IMR-90 (cell line): Measurements from ENCODE around the gene DIAPH2. TPM values are rescaled to one million over a fixed set of nuclear protein-coding genes. Genes with fewer than 3 reads are reported as not detected.

Experiments
- ATAC-seq: fragments of 200-7000 bp; cut with Tn5 transposase; 2 replicates; pipeline ENCODE4 v1.9.1; 2020; ENCODE audit warnings: low read depth, mild to moderate bottlenecking, moderate library complexity
- BruUV-seq: library from RNA; stranded (reverse); fragments of 400-500 nt; replicated peaks from 2 replicates; lab custom pipeline; 2021; lab: Mats Ljungman, UMichigan
- CTCF ChIA-PET: fragments of 300-600 bp; formaldehyde crosslinking; extraction: SDS; loops from one replicate; lab custom pipeline; 2021; ENCODE audit warnings: antibody characterized with exemption; lab: Yijun Ruan, JAX
- POLR2A ChIA-PET: fragments of 300-600 bp; sonication (Branson Sonifier 250); formaldehyde crosslinking; loops from one replicate; lab custom pipeline; 2022; ENCODE audit warnings: antibody characterized with exemption; ENCODE audit not compliant: unreplicated experiment; lab: Charles Lee
- DNase-seq: peaks from one replicate; pipeline ENCODE4 v3.0.0; 2013
- H2AFZ ChIP-seq: replicated peaks from 2 replicates; pipeline ENCODE3; 2013; ENCODE audit warnings: low read length, mild to moderate bottlenecking; ENCODE audit not compliant: poor library complexity
- H2AK5ac ChIP-seq: 2 replicates; pipeline ENCODE4 v1.6.1; 2013; ENCODE audit warnings: low read depth, low read length, inconsistent platforms
- H2AK9ac ChIP-seq: replicated peaks from 2 replicates; pipeline ENCODE3; 2013; ENCODE audit warnings: mild to moderate bottlenecking, low read depth, low read length, moderate library complexity; ENCODE audit not compliant: poor library complexity
- H2BK120ac ChIP-seq: 2 replicates; pipeline ENCODE4 v1.6.1; 2013; ENCODE audit warnings: low read depth, low read length, inconsistent platforms
- H2BK15ac ChIP-seq: 3 replicates; pipeline ENCODE4 v1.6.1; 2013; ENCODE audit warnings: low read depth, low read length, inconsistent platforms
- H2BK20ac ChIP-seq: 2 replicates; pipeline ENCODE4 v1.6.1; 2013; ENCODE audit warnings: low read depth, mild to moderate bottlenecking, inconsistent platforms, low read length, moderate library complexity
- H2BK5ac ChIP-seq: 2 replicates; pipeline ENCODE4 v1.6.1; 2013; ENCODE audit warnings: mild to moderate bottlenecking, low read depth, low read length, inconsistent platforms; ENCODE audit not compliant: poor library complexity, severe bottlenecking
- H3K14ac ChIP-seq: replicated peaks from 2 replicates; pipeline ENCODE4 v1.6.1; 2013; ENCODE audit warnings: low read depth, low read length, inconsistent platforms
- H3K18ac ChIP-seq: 2 replicates; pipeline ENCODE4 v1.6.1; 2013; ENCODE audit warnings: low read depth, low read length, control low read depth
- H3K23ac ChIP-seq: 2 replicates; pipeline ENCODE4 v1.6.1; 2013; ENCODE audit warnings: low read depth, low read length, inconsistent platforms
- H3K27ac ChIP-seq: 2 replicates; pipeline ENCODE4 v1.5.1; 2013; ENCODE audit warnings: mild to moderate bottlenecking, control low read depth, low read length; ENCODE audit not compliant: insufficient read depth
- H3K27me3 ChIP-seq: 2 replicates; pipeline ENCODE4 v1.6.1; 2013; ENCODE audit warnings: low read length; ENCODE audit not compliant: control insufficient read depth, insufficient read depth
- H3K36me3 ChIP-seq: 2 replicates; pipeline ENCODE4 v1.6.1; 2013; ENCODE audit warnings: low read length, mixed read lengths; ENCODE audit not compliant: control insufficient read depth, insufficient read depth
- H3K4ac ChIP-seq: 2 replicates; pipeline ENCODE4 v1.6.1; 2013; ENCODE audit warnings: low read depth, low read length, inconsistent platforms
- H3K4me1 ChIP-seq: 2 replicates; pipeline ENCODE4 v1.6.1; 2013; ENCODE audit warnings: low read length, mixed read lengths; ENCODE audit not compliant: control insufficient read depth, insufficient read depth
- H3K4me2 ChIP-seq: 2 replicates; pipeline ENCODE4 v1.6.1; 2013; ENCODE audit warnings: low read depth, mild to moderate bottlenecking, control low read depth, low read length, moderate library complexity
- H3K4me3 ChIP-seq: 2 replicates; pipeline ENCODE4 v1.5.1; 2013; ENCODE audit warnings: low read depth, mild to moderate bottlenecking, control low read depth, low read length, moderate library complexity; ENCODE audit not compliant: insufficient read depth
- H3K56ac ChIP-seq: 2 replicates; pipeline ENCODE4 v1.6.1; 2013; ENCODE audit warnings: low read length, inconsistent platforms; ENCODE audit not compliant: insufficient read depth; ENCODE audit errors: extremely low read depth
- H3K79me1 ChIP-seq, 2 experiments: 2 replicates each; pipeline ENCODE4 v1.6.1; 2013; ENCODE audit warnings: low read length in 2 of 2, inconsistent platforms in 1 of 2, low read depth in 1 of 2
- H3K9ac ChIP-seq: 2 replicates; pipeline ENCODE4 v1.6.1; 2013; ENCODE audit warnings: low read depth, low read length, control low read depth
- H3K9me1 ChIP-seq: 2 replicates; pipeline ENCODE4 v1.6.1; 2013; ENCODE audit warnings: low read length, inconsistent platforms; ENCODE audit not compliant: insufficient read depth
- H3K9me3 ChIP-seq: 2 replicates; pipeline ENCODE4 v1.6.1; 2013; ENCODE audit warnings: low read length; ENCODE audit not compliant: control insufficient read depth, insufficient read depth
- H4K20me1 ChIP-seq: 2 replicates; pipeline ENCODE4 v1.6.1; 2013; ENCODE audit warnings: low read length, inconsistent platforms; ENCODE audit not compliant: insufficient read depth
- H4K5ac ChIP-seq: 2 replicates; pipeline ENCODE4 v1.6.1; 2013; ENCODE audit warnings: mild to moderate bottlenecking, low read depth, low read length, control low read depth
- H4K8ac ChIP-seq, 2 experiments: 2 replicates each; pipeline ENCODE4 v1.6.1; 2013; ENCODE audit warnings: low read depth in 2 of 2, low read length in 2 of 2, control low read depth in 1 of 2, inconsistent platforms in 1 of 2
- H4K91ac ChIP-seq: 2 replicates; pipeline ENCODE4 v1.6.1; 2013; ENCODE audit warnings: low read depth, low read length, inconsistent platforms; ENCODE audit not compliant: insufficient read depth
- BHLHE40 ChIP-seq: fragments of 150-350 bp; IDR thresholded peaks from 2 replicates; pipeline ENCODE4 v1.6.1; 2016; ENCODE audit warnings: mild to moderate bottlenecking, low read depth, low read length
- CHD1 ChIP-seq: IDR thresholded peaks from 2 replicates; pipeline ENCODE4 v1.6.1; 2012; ENCODE audit warnings: low read depth, low read length, improper control_type of control experiment
- CTCF ChIP-seq: conservative IDR thresholded peaks from 2 replicates; pipeline ENCODE4 v1.5.1; 2012; ENCODE audit warnings: mild to moderate bottlenecking, low read depth, low read length, improper control_type of control experiment
- ELK1 ChIP-seq: fragments of 150-350 bp; IDR thresholded peaks from 2 replicates; pipeline ENCODE4 v1.6.1; 2016; ENCODE audit warnings: low read depth, mild to moderate bottlenecking, low read length, moderate library complexity, borderline replicate concordance
- FOS ChIP-seq: fragments of 150-350 bp; IDR thresholded peaks from 2 replicates; pipeline ENCODE4 v1.6.1; 2016; ENCODE audit warnings: low read depth, low read length
- MAFK ChIP-seq: IDR thresholded peaks from 2 replicates; pipeline ENCODE4 v1.6.1; 2012; ENCODE audit warnings: low read depth, low read length, improper control_type of control experiment
- MAZ ChIP-seq: IDR thresholded peaks from 2 replicates; pipeline ENCODE4 v1.6.1; 2012; ENCODE audit warnings: low read depth, mild to moderate bottlenecking, low read length, improper control_type of control experiment, moderate library complexity, borderline replicate concordance
- MXI1 ChIP-seq: IDR thresholded peaks from 2 replicates; pipeline ENCODE4 v1.6.1; 2012; ENCODE audit warnings: low read depth, mild to moderate bottlenecking, low read length, moderate library complexity, borderline replicate concordance
- RFX5 ChIP-seq: IDR thresholded peaks from 2 replicates; pipeline ENCODE4 v1.8.0; 2012; ENCODE audit warnings: low read depth, mild to moderate bottlenecking, low read length, moderate library complexity
- WGBS, 2 experiments: methylation state at CpG; one replicate each; pipeline versions ENCODE4 v1.1.5 to v1.1.7; 2013; ENCODE audit warnings: missing lambda C conversion rate in 2 of 2; ENCODE audit not compliant: insufficient read length in 1 of 2; ENCODE audit errors: extremely low coverage in 2 of 2; 5-methylcytosine and 5-hydroxymethylcytosine counted together
- dilution Hi-C: fragments of 300-500 bp; cut with HindIII; formaldehyde crosslinking; loops from one replicate; pipeline ENCODE4 v1.14.3; 2018; ENCODE audit warnings: low sequenced_read_pairs; ENCODE audit not compliant: unreplicated experiment
- in situ Hi-C: fragments of 300-500 bp; cut with MboI; formaldehyde crosslinking; loops from 3 replicates; pipeline ENCODE4 v1.14.3; 2019; ENCODE audit warnings: low sequenced_read_pairs, inconsistent platforms, mixed read lengths
- intact Hi-C: fragments of 100-400 bp; cut with micrococcal nuclease; formaldehyde crosslinking; loops from 2 replicates; pipeline ENCODE4 v1.10.0; 2022
- polyA plus RNA-seq, 3 experiments: library from polyadenylated mRNA; depleted of rRNA; stranded (reverse); fragments of >200 nt; gene quantifications; 2 replicates each; pipeline ENCODE4 v1.2.3, GENCODE V29; 2012; ENCODE audit warnings: low replicate concordance in 1 of 3
- total RNA-seq: library from RNA; depleted of rRNA; stranded (reverse); fragments of >200 nt; gene quantifications from 2 replicates; pipeline ENCODE4 v1.2.3, GENCODE V29; 2012

The DIAPH2 gene
- total and polyA plus RNA-seq, 2 of the 4 experiments (the other 2 are of a cell fraction) = 3.6 to 19.9 TPM

- Histone ChIP-seq H3K79me1 (no peaks in the 10 kb centered on the region), H3K56ac (no peak overlapping the region), H3K9me3 (no peaks in the 10 kb centered on the region), H3K4me2 (no peak overlapping the region), H3K14ac (no peak overlapping the region), H3K18ac (no peak overlapping the region), H2BK5ac (no peak overlapping the region), H2AK9ac (no peak overlapping the region), H2BK120ac (no peak overlapping the region), H3K36me3 (no peaks in the 10 kb centered on the region), H4K91ac (no peak overlapping the region), H3K9ac (no peak overlapping the region), H2AFZ (no peak overlapping the region), H4K5ac (no peak overlapping the region), H3K23ac (no peak overlapping the region), H2BK20ac (no peak overlapping the region), H2AK5ac (no peak overlapping the region), H3K9me1 (no peaks in the 10 kb centered on the region), H4K8ac (no peak overlapping the region), H3K4ac (no peak overlapping the region), H4K20me1 (no peaks in the 10 kb centered on the region), H3K4me3 (no peak overlapping the region), H2BK15ac (no peak overlapping the region), H3K27ac (no peak overlapping the region), H3K4me1 (no peaks in the 10 kb centered on the region), H3K27me3 (no peaks in the 10 kb centered on the region)
- TF ChIP-seq MAFK (no peak), ELK1 (no peak), MAZ (no peak), BHLHE40 (no peak), CTCF (no peak), MXI1 (no peak), FOS (no peak), RFX5 (no peak), CHD1 (no peak)
- BruUV-seq = no TSS peak
- no peak for ATAC-seq
- POLR2A ChIA-PET = no interaction called here
- CTCF ChIA-PET = no interaction called here
- intact Hi-C loops (no loop called here), dilution Hi-C loops (no loop called here), in situ Hi-C loops (no loop called here)
- WGBS, 2 experiments = no CpG with 5 or more reads among the region's 4 CpGs
- DNase-seq = no peak
These were observed 372.8 kb downstream of the DIAPH2 start for GRCh38 chrX:97057349-97057909.
